HPDE6-E6E7 (cell line): Measurements from ENCODE around the gene AHR.
A peak's percentile ranks its signal among the peaks of the same experiment; 100 is the strongest.
"Not testable (repeated sequence)": the region's sequence is repeated elsewhere in the genome, so short reads cannot be mapped to it uniquely, and the experiment has no call there.

Experiments used
- DNase-seq: peaks from one replicate; pipeline ENCODE4 v3.0.0; 2011; ENCODE audit warnings: missing footprints; ENCODE audit errors: extremely low spot score

Gene AHR

GRCh38 chr7:17339952-17340351 is 41.5 kb downstream of the AHR start:
- no peak for DNase-seq

GRCh38 chr7:17340655-17341054 is 42.2 kb downstream of the AHR start:
- DNase-seq: no peak

GRCh38 chr7:17342756-17343155 is 44.3 kb downstream of the AHR start:
- no peak for DNase-seq

- no peak for DNase-seq
Observed at GRCh38 chr7:17347401-17347800, 48.9 kb downstream of the AHR start.

- DNase-seq: not testable (repeated sequence)
Observed at GRCh38 chr7:17348932-17349331, 50.5 kb downstream of the AHR start.

- DNase-seq: not testable (repeated sequence)
Observed at GRCh38 chr7:17350321-17350720, 51.9 kb downstream of the AHR start.

GRCh38 chr7:17353650-17354419 is 55.4 kb downstream of the AHR start:
- DNase-seq: not testable (repeated sequence)

GRCh38 chr7:17354473-17354872 is 56.0 kb downstream of the AHR start:
- no peak for DNase-seq

GRCh38 chr7:17355050-17355449 is 56.6 kb downstream of the AHR start:
- DNase-seq: no peak

GRCh38 chr7:17357952-17358351 is 59.5 kb downstream of the AHR start:
- DNase-seq: no peak

- no peak for DNase-seq
Observed at GRCh38 chr7:17359610-17360009, 61.2 kb downstream of the AHR start.

GRCh38 chr7:17362439-17363105 is 64.1 kb downstream of the AHR start:
- no peak for DNase-seq

- no peak for DNase-seq
Observed at GRCh38 chr7:17364671-17365070, 66.2 kb downstream of the AHR start.

GRCh38 chr7:17365775-17366174 is 67.3 kb downstream of the AHR start:
- no peak for DNase-seq

- no peak for DNase-seq
Observed at GRCh38 chr7:17367502-17367901, 69.0 kb downstream of the AHR start.

GRCh38 chr7:17368856-17369524 is 70.5 kb downstream of the AHR start:
- no peak for DNase-seq

- peak; percentile 46 for DNase-seq
Observed at GRCh38 chr7:17369691-17370426, 71.4 kb downstream of the AHR start.

- DNase-seq: no peak
Observed at GRCh38 chr7:17370901-17371585, 72.6 kb downstream of the AHR start.

- peak; percentile 67 for DNase-seq
Observed at GRCh38 chr7:17371671-17372524, 73.4 kb downstream of the AHR start.

GRCh38 chr7:17374157-17374556 is 75.7 kb downstream of the AHR start:
- no peak for DNase-seq

GRCh38 chr7:17374654-17375053 is 76.2 kb downstream of the AHR start:
- no peak for DNase-seq
